GM12878 (cell line): ENCODE measurements around the gene TSPAN2. TPM values are rescaled to one million over a fixed set of nuclear protein-coding genes. Genes with fewer than 3 reads are reported as not detected.

ENCODE experiments used
- ASH2L ChIP-seq: fragments of 300-600, 200-600 bp; sonication (generic); IDR thresholded peaks from 2 replicates; pipeline ENCODE4 v1.6.1; 2017; ENCODE audit warnings: low read depth, mild to moderate bottlenecking, borderline replicate concordance
- BMI1 ChIP-seq: fragments of 450-650 bp; IDR thresholded peaks from 2 replicates; pipeline ENCODE4 v1.6.1; 2016; ENCODE audit warnings: mild to moderate bottlenecking, moderate library complexity, borderline replicate concordance
- CHD2 ChIP-seq: IDR thresholded peaks from 2 replicates; pipeline ENCODE4 v1.6.1; 2011; ENCODE audit warnings: low read depth, low read length, improper control_type of control experiment, borderline replicate concordance
- CTCF ChIP-seq, 3 experiments: IDR thresholded peaks in 2 of 3; conservative IDR thresholded peaks in 1 of 3; 2 replicates each; pipeline ENCODE4 v1.5.1; 2011; ENCODE audit warnings: low read depth in 3 of 3, low read length in 3 of 3, mild to moderate bottlenecking in 3 of 3, control low read depth in 2 of 3, moderate library complexity in 2 of 3, inconsistent platforms in 1 of 3, mixed read lengths in 1 of 3; ENCODE audit not compliant: control insufficient read depth in 2 of 3, insufficient read depth in 1 of 3; ENCODE audit errors: extremely low read depth in 1 of 3
- FOXK2 ChIP-seq: fragments of 450-650 bp; IDR thresholded peaks from 2 replicates; pipeline ENCODE4 v1.6.1; 2017; ENCODE audit warnings: mild to moderate bottlenecking, moderate library complexity
- HDGF ChIP-seq: fragments of 450-650 bp; IDR thresholded peaks from 2 replicates; pipeline ENCODE4 v1.6.1; 2016; ENCODE audit warnings: antibody characterized with exemption
- KDM1A ChIP-seq: fragments of 200-600 bp; sonication (generic); IDR thresholded peaks from 2 replicates; pipeline ENCODE4 v1.6.1; 2016; ENCODE audit warnings: borderline replicate concordance
- MEF2A ChIP-seq: IDR thresholded peaks from 2 replicates; pipeline ENCODE4 v1.6.1; 2011; ENCODE audit warnings: low read depth, mild to moderate bottlenecking, low read length, moderate library complexity; ENCODE audit not compliant: insufficient read depth
- NFIC ChIP-seq: IDR thresholded peaks from 2 replicates; pipeline ENCODE4 v1.6.1; 2012; ENCODE audit warnings: low read depth, mild to moderate bottlenecking, inconsistent platforms, low read length, moderate library complexity
- NFYB ChIP-seq: IDR thresholded peaks from 2 replicates; pipeline ENCODE4 v1.6.1; 2011; ENCODE audit warnings: low read depth, mild to moderate bottlenecking, low read length, improper control_type of control experiment, moderate library complexity; ENCODE audit not compliant: insufficient read depth
- PML ChIP-seq: IDR thresholded peaks from 2 replicates; pipeline ENCODE4 v1.6.1; 2012; ENCODE audit warnings: low read length, inconsistent platforms
- RELA ChIP-seq: fragments of 450-650 bp; IDR thresholded peaks from 2 replicates; pipeline ENCODE4 v1.8.0; 2014; ENCODE audit warnings: borderline replicate concordance; ENCODE audit not compliant: partially characterized antibody
- RFX5 ChIP-seq: IDR thresholded peaks from 2 replicates; pipeline ENCODE4 v1.6.1; 2011; ENCODE audit warnings: low read depth, low read length, improper control_type of control experiment
- SMARCA5 ChIP-seq: fragments of 450-650 bp; IDR thresholded peaks from 2 replicates; pipeline ENCODE4 v1.6.1; 2017; ENCODE audit warnings: mild to moderate bottlenecking
- SREBF2 ChIP-seq: IDR thresholded peaks from 2 replicates; pipeline ENCODE4 v1.6.1; 2012; ENCODE audit warnings: mild to moderate bottlenecking, low read length
- SUPT20H ChIP-seq: IDR thresholded peaks from 2 replicates; pipeline ENCODE4 v1.6.1; 2011; ENCODE audit warnings: low read depth, mild to moderate bottlenecking, low read length, moderate library complexity, borderline replicate concordance; ENCODE audit not compliant: control insufficient read depth
- TCF7 ChIP-seq: IDR thresholded peaks from 2 replicates; pipeline ENCODE4 v1.6.1; 2014; ENCODE audit warnings: antibody characterized with exemption, borderline replicate concordance
- WRNIP1 ChIP-seq: IDR thresholded peaks from 2 replicates; pipeline ENCODE4 v1.6.1; 2011; ENCODE audit warnings: low read depth, low read length, improper control_type of control experiment, borderline replicate concordance
- YY1 ChIP-seq: IDR thresholded peaks from 2 replicates; pipeline ENCODE4 v1.6.1; 2011; ENCODE audit warnings: low read depth, mild to moderate bottlenecking, low read length
- ZNF274 ChIP-seq: IDR thresholded peaks from one replicate; pipeline ENCODE4 v1.8.0; 2011; ENCODE audit not compliant: insufficient read length, insufficient read depth
- ZNF622 ChIP-seq: fragments of 450-650 bp; IDR thresholded peaks from 2 replicates; pipeline ENCODE4 v1.6.1; 2017; ENCODE audit warnings: mild to moderate bottlenecking, inconsistent platforms
- polyA plus RNA-seq, 11 experiments: library from polyadenylated mRNA; depleted of rRNA in 4 of 11; unstranded in 6 of 11; stranded (reverse) in 5 of 11; fragments of >200 nt; fragmentation: Nextera tagmentation in 4 of 11; fragmentation: Illumina TruSeq in 1 of 11; extraction: Ambion mirVana in 4 of 11; extraction: Trizol in 1 of 11; gene quantifications; 1 replicate in 1 of 11; 2 replicates in 10 of 11; pipeline versions ENCODE4 v1.2.1 to v1.2.3, GENCODE V29; 2011 to 2016; ENCODE audit warnings: inconsistent platforms in 2 of 11, missing spikeins in 2 of 11, low read depth in 1 of 11
- total RNA-seq, 4 experiments: library from RNA; depleted of rRNA in 3 of 4; stranded (reverse); fragments of >200 nt in 3 of 4; fragmentation: Illumina TruSeq in 1 of 4; extraction: Trizol in 1 of 4; gene quantifications; 2 replicates each; pipeline versions ENCODE4 v1.2.1 to v1.2.3, GENCODE V29; 2013 to 2021
- TF ChIP-seq, protein P1 (sequence below): fragments of 450-650 bp; IDR thresholded peaks from 2 replicates; pipeline ENCODE4 v1.6.1; 2017; ENCODE audit warnings: mild to moderate bottlenecking, moderate library complexity
- TF ChIP-seq, protein P2 (sequence below): fragments of 450-650 bp; IDR thresholded peaks from 2 replicates; pipeline ENCODE4 v1.6.1; 2016; ENCODE audit warnings: mild to moderate bottlenecking

TSPAN2 gene
- total and polyA plus RNA-seq, 10 of the 15 experiments (the other 5 are each of a cell fraction or from before 2014, with no cell fraction given), result under 0.01 to 0.73 TPM; not detected in 8

- TF ChIP-seq RELA, result no peak
- no peak for TF ChIP-seq WRNIP1
- no peak for TF ChIP-seq YY1
- TF ChIP-seq SUPT20H, result no peak
- TF ChIP-seq RFX5, result peak; percentile 41; the same call in 1 of the 2 replicates
- TF ChIP-seq PML, result no peak
- no peak; the same call in 1 of the 2 replicates for TF ChIP-seq SMARCA5
- no peak for TF ChIP-seq MEF2A
- no peak for TF ChIP-seq ZNF274
- no peak for TF ChIP-seq NFIC
- no peak for TF ChIP-seq SREBF2
- TF ChIP-seq ZNF622, result no peak
- no peak for TF ChIP-seq TCF7
- TF ChIP-seq CTCF (IDR thresholded peaks at IDR 0.05 in 2 of 3, conservative IDR thresholded peaks at IDR 0.05 in 1 of 3; ENCODE audit: control insufficient read depth in 2 of 3, extremely low read depth in 1 of 3, insufficient read depth in 1 of 3, low read depth in 3 of 3, low read length in 3 of 3), result no peak
- no peak for TF ChIP-seq FOXK2
- no peak for TF ChIP-seq KDM1A
- TF ChIP-seq HDGF, result no peak
- TF ChIP-seq BMI1, result 0 out of 2 replicates have a peak, but pooled peaks have one; percentile 49
- TF ChIP-seq, protein P1, sequence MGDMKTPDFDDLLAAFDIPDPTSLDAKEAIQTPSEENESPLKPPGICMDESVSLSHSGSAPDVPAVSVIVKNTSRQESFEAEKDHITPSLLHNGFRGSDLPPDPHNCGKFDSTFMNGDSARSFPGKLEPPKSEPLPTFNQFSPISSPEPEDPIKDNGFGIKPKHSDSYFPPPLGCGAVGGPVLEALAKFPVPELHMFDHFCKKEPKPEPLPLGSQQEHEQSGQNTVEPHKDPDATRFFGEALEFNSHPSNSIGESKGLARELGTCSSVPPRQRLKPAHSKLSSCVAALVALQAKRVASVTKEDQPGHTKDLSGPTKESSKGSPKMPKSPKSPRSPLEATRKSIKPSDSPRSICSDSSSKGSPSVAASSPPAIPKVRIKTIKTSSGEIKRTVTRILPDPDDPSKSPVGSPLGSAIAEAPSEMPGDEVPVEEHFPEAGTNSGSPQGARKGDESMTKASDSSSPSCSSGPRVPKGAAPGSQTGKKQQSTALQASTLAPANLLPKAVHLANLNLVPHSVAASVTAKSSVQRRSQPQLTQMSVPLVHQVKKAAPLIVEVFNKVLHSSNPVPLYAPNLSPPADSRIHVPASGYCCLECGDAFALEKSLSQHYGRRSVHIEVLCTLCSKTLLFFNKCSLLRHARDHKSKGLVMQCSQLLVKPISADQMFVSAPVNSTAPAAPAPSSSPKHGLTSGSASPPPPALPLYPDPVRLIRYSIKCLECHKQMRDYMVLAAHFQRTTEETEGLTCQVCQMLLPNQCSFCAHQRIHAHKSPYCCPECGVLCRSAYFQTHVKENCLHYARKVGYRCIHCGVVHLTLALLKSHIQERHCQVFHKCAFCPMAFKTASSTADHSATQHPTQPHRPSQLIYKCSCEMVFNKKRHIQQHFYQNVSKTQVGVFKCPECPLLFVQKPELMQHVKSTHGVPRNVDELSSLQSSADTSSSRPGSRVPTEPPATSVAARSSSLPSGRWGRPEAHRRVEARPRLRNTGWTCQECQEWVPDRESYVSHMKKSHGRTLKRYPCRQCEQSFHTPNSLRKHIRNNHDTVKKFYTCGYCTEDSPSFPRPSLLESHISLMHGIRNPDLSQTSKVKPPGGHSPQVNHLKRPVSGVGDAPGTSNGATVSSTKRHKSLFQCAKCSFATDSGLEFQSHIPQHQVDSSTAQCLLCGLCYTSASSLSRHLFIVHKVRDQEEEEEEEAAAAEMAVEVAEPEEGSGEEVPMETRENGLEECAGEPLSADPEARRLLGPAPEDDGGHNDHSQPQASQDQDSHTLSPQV, result no peak
- TF ChIP-seq, protein P2, sequence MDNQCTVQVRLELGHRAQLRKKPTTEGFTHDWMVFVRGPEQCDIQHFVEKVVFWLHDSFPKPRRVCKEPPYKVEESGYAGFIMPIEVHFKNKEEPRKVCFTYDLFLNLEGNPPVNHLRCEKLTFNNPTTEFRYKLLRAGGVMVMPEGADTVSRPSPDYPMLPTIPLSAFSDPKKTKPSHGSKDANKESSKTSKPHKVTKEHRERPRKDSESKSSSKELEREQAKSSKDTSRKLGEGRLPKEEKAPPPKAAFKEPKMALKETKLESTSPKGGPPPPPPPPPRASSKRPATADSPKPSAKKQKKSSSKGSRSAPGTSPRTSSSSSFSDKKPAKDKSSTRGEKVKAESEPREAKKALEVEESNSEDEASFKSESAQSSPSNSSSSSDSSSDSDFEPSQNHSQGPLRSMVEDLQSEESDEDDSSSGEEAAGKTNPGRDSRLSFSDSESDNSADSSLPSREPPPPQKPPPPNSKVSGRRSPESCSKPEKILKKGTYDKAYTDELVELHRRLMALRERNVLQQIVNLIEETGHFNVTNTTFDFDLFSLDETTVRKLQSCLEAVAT, result peak; percentile 36; the same call in 1 of the 2 replicates
- no peak for TF ChIP-seq CHD2
- 0 out of 2 replicates have a peak, but pooled peaks have one; percentile 39 for TF ChIP-seq ASH2L
- TF ChIP-seq NFYB, result 0 out of 2 replicates have a peak, but pooled peaks have one; percentile 20
These were observed 9.8 kb upstream of the TSPAN2 start (continued) for GRCh38 chr1:115098979-115099692.
